ENCODE data around the gene ETV6.
A peak's percentile ranks its signal among the peaks of the same experiment; 100 is the strongest.
"Not testable (repeated sequence)": the region's sequence is repeated elsewhere in the genome, so short reads cannot be mapped to it uniquely, and the experiment has no call there.

ETV6 gene

GRCh38 chr12:11649413-11650285 is at the start of gene ETV6:
TSS of gene ETV6 (plus strand) at chr12:11649674. CDS start at chr12:11650128, 454 bp downstream.
- DNase-seq (ENCODE audit: low read depth) = peak; percentile 88

GRCh38 chr12:11600199-11600598 is 49.3 kb upstream of the ETV6 start:
- DNase-seq (ENCODE audit: low read depth) = no peak

GRCh38 chr12:11601647-11602046 is 47.8 kb upstream of the ETV6 start:
- no peak for DNase-seq (ENCODE audit: low read depth)

- peak; percentile 28 for DNase-seq (ENCODE audit: low read depth)
Observed at GRCh38 chr12:11607313-11608081, 42.0 kb upstream of the ETV6 start.

- DNase-seq (ENCODE audit: low read depth) = no peak
Observed at GRCh38 chr12:11609045-11609444, 40.4 kb upstream of the ETV6 start.

- DNase-seq (ENCODE audit: low read depth) = no peak
Observed at GRCh38 chr12:11615481-11615880, 34.0 kb upstream of the ETV6 start.

GRCh38 chr12:11618046-11618445 is 31.4 kb upstream of the ETV6 start:
- DNase-seq (ENCODE audit: low read depth) = no peak

GRCh38 chr12:11621797-11622423 is 27.6 kb upstream of the ETV6 start:
- DNase-seq (ENCODE audit: low read depth) = no peak

GRCh38 chr12:11622876-11623281 is 26.6 kb upstream of the ETV6 start:
- DNase-seq (ENCODE audit: low read depth) = no peak

GRCh38 chr12:11623382-11623781 is 26.1 kb upstream of the ETV6 start:
- no peak for DNase-seq (ENCODE audit: low read depth)

GRCh38 chr12:11624116-11624515 is 25.4 kb upstream of the ETV6 start:
- DNase-seq (ENCODE audit: low read depth) = no peak

- not testable (repeated sequence) for DNase-seq (ENCODE audit: low read depth)
Observed at GRCh38 chr12:11627709-11628108, 21.8 kb upstream of the ETV6 start.

GRCh38 chr12:11628353-11628752 is 21.1 kb upstream of the ETV6 start:
- no peak for DNase-seq (ENCODE audit: low read depth)

- no peak for DNase-seq (ENCODE audit: low read depth)
Observed at GRCh38 chr12:11630046-11630706, 19.3 kb upstream of the ETV6 start.

GRCh38 chr12:11631288-11631687 is 18.2 kb upstream of the ETV6 start:
- no peak for DNase-seq (ENCODE audit: low read depth)

GRCh38 chr12:11631881-11632280 is 17.6 kb upstream of the ETV6 start:
- DNase-seq (ENCODE audit: low read depth) = not testable (repeated sequence)

- no peak for DNase-seq (ENCODE audit: low read depth)
Observed at GRCh38 chr12:11633968-11634367, 15.5 kb upstream of the ETV6 start.

GRCh38 chr12:11635341-11635740 is 14.1 kb upstream of the ETV6 start:
- DNase-seq (ENCODE audit: low read depth) = no peak

GRCh38 chr12:11638315-11638916 is 11.1 kb upstream of the ETV6 start:
- no peak for DNase-seq (ENCODE audit: low read depth)

GRCh38 chr12:11639454-11639853 is 10.0 kb upstream of the ETV6 start:
- DNase-seq (ENCODE audit: low read depth) = no peak

- DNase-seq (ENCODE audit: low read depth) = no peak
Observed at GRCh38 chr12:11641522-11641921, 8.0 kb upstream of the ETV6 start.

- no peak for DNase-seq (ENCODE audit: low read depth)
Observed at GRCh38 chr12:11642785-11643184, 6.7 kb upstream of the ETV6 start.

Measured in fibroblast of the conjunctiva (primary cell).